CD4-positive, alpha-beta T cell treated with Interferon alpha-2 for 1 hour (primary cell): ENCODE measurements around the gene DTNB.
"Not testable (repeated sequence)": the region's sequence is repeated elsewhere in the genome, so short reads cannot be mapped to it uniquely, and the experiment has no call there.

ENCODE experiments used
- DNase-seq, 2 donors: peaks; one replicate each; pipeline ENCODE4 v3.0.0-alpha.2; 2020 to 2022

The DTNB gene

GRCh38 chr2:25677877-25678276 is 4.5 kb upstream of the DTNB start:
- no peak for DNase-seq

- DNase-seq, result no peak
These were observed 643 bp upstream of the DTNB start for GRCh38 chr2:25674077-25674362.

- DNase-seq, result peak; percentile 64 to 75
These were observed 680 bp downstream of the DTNB start for GRCh38 chr2:25672494-25673299.

GRCh38 chr2:25671622-25672021 is 1.8 kb downstream of the DTNB start:
- DNase-seq, result no peak

GRCh38 chr2:25669520-25669919 is 3.9 kb downstream of the DTNB start:
- no peak for DNase-seq

GRCh38 chr2:25666218-25666617 is 7.2 kb downstream of the DTNB start:
- DNase-seq, result no peak

- DNase-seq, result not testable (repeated sequence)
These were observed 7.9 kb downstream of the DTNB start for GRCh38 chr2:25665429-25665828.

GRCh38 chr2:25664965-25665307 is 8.4 kb downstream of the DTNB start:
- DNase-seq, result no peak

GRCh38 chr2:25664183-25664964 is 9.0 kb downstream of the DTNB start:
- DNase-seq, result peak; percentile 19 to 33

GRCh38 chr2:25655316-25655715 is 18.1 kb downstream of the DTNB start:
- DNase-seq, result no peak

GRCh38 chr2:25654801-25655200 is 18.6 kb downstream of the DTNB start:
- no peak for DNase-seq

- no peak for DNase-seq
These were observed 21.5 kb downstream of the DTNB start for GRCh38 chr2:25651782-25652455.

- DNase-seq, result no peak
These were observed 22.3 kb downstream of the DTNB start for GRCh38 chr2:25651066-25651465.

- DNase-seq, result peak in 1 of 2 donors; percentile 30
These were observed 23.1 kb downstream of the DTNB start for GRCh38 chr2:25650256-25650655.

- no peak for DNase-seq
These were observed 23.6 kb downstream of the DTNB start for GRCh38 chr2:25649786-25650185.

GRCh38 chr2:25642298-25642697 is 31.1 kb downstream of the DTNB start:
- no peak for DNase-seq

- no peak for DNase-seq
These were observed 33.7 kb downstream of the DTNB start for GRCh38 chr2:25639696-25640095.

GRCh38 chr2:25639131-25639530 is 34.2 kb downstream of the DTNB start:
- no peak for DNase-seq

- no peak for DNase-seq
These were observed 37.6 kb downstream of the DTNB start for GRCh38 chr2:25635797-25636196.

- not testable (repeated sequence) for DNase-seq
These were observed 39.6 kb downstream of the DTNB start for GRCh38 chr2:25633801-25634200.

GRCh38 chr2:25632396-25632795 is 41.0 kb downstream of the DTNB start:
- DNase-seq, result no peak

GRCh38 chr2:25624635-25625034 is 48.7 kb downstream of the DTNB start:
- no peak for DNase-seq

- no peak for DNase-seq
These were observed 50.0 kb downstream of the DTNB start for GRCh38 chr2:25623361-25623760.

- DNase-seq, result no peak
These were observed 52.7 kb downstream of the DTNB start for GRCh38 chr2:25620711-25621110.
